Pulmonary artery endothelial cell (primary cell): Measurements from ENCODE around the gene GLG1. TPM values are rescaled to one million over a fixed set of nuclear protein-coding genes. Genes with fewer than 3 reads are reported as not detected.
"Not testable (repeated sequence)": the region's sequence is repeated elsewhere in the genome, so short reads cannot be mapped to it uniquely, and the experiment has no call there.

Source experiments
- DNase-seq: peaks from one replicate; pipeline ENCODE4 v3.0.0-alpha.2; 2011; ENCODE audit warnings: low read depth, low spot score
- total RNA-seq: library from RNA; depleted of rRNA; stranded (reverse); fragments of >200 nt; gene quantifications from 2 replicates; pipeline ENCODE4 v1.2.3, GENCODE V29; 2014

The GLG1 gene
- total RNA-seq, 1 donor from 2014 or later: 112 TPM

- DNase-seq: no peak
Measured at GRCh38 chr16:74575175-74575806, 31.6 kb downstream of the GLG1 start.

GRCh38 chr16:74574146-74574545, 32.8 kb downstream of the GLG1 start:
- DNase-seq: no peak

- no peak for DNase-seq
Measured at GRCh38 chr16:74573622-74574021, 33.3 kb downstream of the GLG1 start.

GRCh38 chr16:74570412-74571301, 36.3 kb downstream of the GLG1 start:
- no peak for DNase-seq

GRCh38 chr16:74568961-74569631, 37.8 kb downstream of the GLG1 start:
- no peak for DNase-seq

GRCh38 chr16:74567901-74568300, 39.0 kb downstream of the GLG1 start:
- DNase-seq: no peak

GRCh38 chr16:74565378-74565777, 41.5 kb downstream of the GLG1 start:
- no peak for DNase-seq

GRCh38 chr16:74564451-74564984, 42.4 kb downstream of the GLG1 start:
- DNase-seq: no peak

- no peak for DNase-seq
Measured at GRCh38 chr16:74563828-74564263, 43.1 kb downstream of the GLG1 start.

- DNase-seq: no peak
Measured at GRCh38 chr16:74562117-74562516, 44.8 kb downstream of the GLG1 start.

GRCh38 chr16:74561626-74562025, 45.3 kb downstream of the GLG1 start:
- DNase-seq: no peak

GRCh38 chr16:74560912-74561311, 46.0 kb downstream of the GLG1 start:
- no peak for DNase-seq

GRCh38 chr16:74558873-74559272, 48.0 kb downstream of the GLG1 start:
- no peak for DNase-seq

- no peak for DNase-seq
Measured at GRCh38 chr16:74557275-74557674, 49.6 kb downstream of the GLG1 start.

- DNase-seq: no peak
Measured at GRCh38 chr16:74556375-74556922, 50.5 kb downstream of the GLG1 start.

- not testable (repeated sequence) for DNase-seq
Measured at GRCh38 chr16:74552357-74552756, 54.6 kb downstream of the GLG1 start.

- not testable (repeated sequence) for DNase-seq
Measured at GRCh38 chr16:74550227-74551019, 56.5 kb downstream of the GLG1 start.

GRCh38 chr16:74546112-74546511, 60.8 kb downstream of the GLG1 start:
- DNase-seq: not testable (repeated sequence)

GRCh38 chr16:74542911-74543578, 63.9 kb downstream of the GLG1 start:
- not testable (repeated sequence) for DNase-seq

- not testable (repeated sequence) for DNase-seq
Measured at GRCh38 chr16:74540663-74541062, 66.3 kb downstream of the GLG1 start.
